ENCODE measurements around the gene UCHL3. TPM values are rescaled to one million over a fixed set of nuclear protein-coding genes. Genes with fewer than 3 reads are reported as not detected.

UCHL3 gene
- total RNA-seq, 2 experiments from 2014 or later, result 16.0 to 17.7 TPM

- H3K9me3 Mint-ChIP-seq, result peaks cover 4% of the 10 kb centered on the region
- DNase-seq (no peak), ATAC-seq (ENCODE audit: poor library complexity) (no peak)
- TF ChIP-seq CTCF (IDR thresholded peaks at IDR 0.05), result no peak
- H3K36me3 Mint-ChIP-seq (ENCODE audit: low read depth), result peaks cover 85% of the 10 kb centered on the region
- no peaks in the 10 kb centered on the region for H3K27me3 ChIP-seq (ENCODE audit: control insufficient read depth in 1 of 2, insufficient read depth in 2 of 2, low read length in 2 of 2)
- H3K27ac Mint-ChIP-seq, result no peak overlapping the region
- no peaks in the 10 kb centered on the region for H3K9me3 ChIP-seq (ENCODE audit: control insufficient read depth in 1 of 2, insufficient read depth in 1 of 2, low read length in 2 of 2)
- no peaks in the 10 kb centered on the region for H3K27me3 Mint-ChIP-seq
- CTCF ChIA-PET, result no interaction called here
- H3K27ac ChIP-seq (ENCODE audit: low read depth in 1 of 2, low read length in 2 of 2), result no peak overlapping the region
- intact Hi-C loops (cut with DNase I, micrococcal nuclease), result no loop called here
- no peak overlapping the region for H3K4me3 ChIP-seq (ENCODE audit: low read length)
- H3K4me1 Mint-ChIP-seq (ENCODE audit: low read depth), result no peaks in the 10 kb centered on the region
- H3K4me1 ChIP-seq (ENCODE audit: insufficient read depth, low read length), result no peaks in the 10 kb centered on the region
- no peak overlapping the region for H3K4me3 Mint-ChIP-seq
- POLR2A ChIA-PET, result no interaction called here
- peaks cover 13% of the 10 kb centered on the region for H3K36me3 ChIP-seq (ENCODE audit: insufficient read depth, low read length)
Measured at GRCh38 chr13:75585153-75585552, 35.6 kb downstream of the UCHL3 start.

- no peaks in the 10 kb centered on the region for H3K9me3 ChIP-seq (ENCODE audit: control insufficient read depth in 1 of 2, insufficient read depth in 1 of 2, low read length in 2 of 2)
- Mint-ChIP-seq H3K4me3 (no peak overlapping the region), H3K9me3 (peaks cover 4% of the 10 kb centered on the region), H3K4me1 (ENCODE audit: low read depth) (no peaks in the 10 kb centered on the region), H3K27ac (no peak overlapping the region), H3K27me3 (no peaks in the 10 kb centered on the region), H3K36me3 (ENCODE audit: low read depth) (peaks cover 83% of the 10 kb centered on the region)
- H3K27me3 ChIP-seq (ENCODE audit: control insufficient read depth in 1 of 2, insufficient read depth in 2 of 2, low read length in 2 of 2), result no peaks in the 10 kb centered on the region
- intact Hi-C loops (cut with DNase I, micrococcal nuclease), result no loop called here
- H3K4me3 ChIP-seq (ENCODE audit: low read length), result no peak overlapping the region
- DNase-seq (no peak), ATAC-seq (ENCODE audit: poor library complexity) (no peak)
- no peak overlapping the region for H3K27ac ChIP-seq (ENCODE audit: low read depth in 1 of 2, low read length in 2 of 2)
- TF ChIP-seq CTCF (IDR thresholded peaks at IDR 0.05), result no peak
- POLR2A ChIA-PET, result no interaction called here
- peaks cover 22% of the 10 kb centered on the region for H3K36me3 ChIP-seq (ENCODE audit: insufficient read depth, low read length)
- H3K4me1 ChIP-seq (ENCODE audit: insufficient read depth, low read length), result no peaks in the 10 kb centered on the region
- CTCF ChIA-PET, result no interaction called here
Measured at GRCh38 chr13:75587679-75588078, 38.1 kb downstream of the UCHL3 start.

GRCh38 chr13:75596657-75597182 lies 47.1 kb downstream of the UCHL3 start:
- CTCF ChIA-PET, result no interaction called here
- intact Hi-C loops (cut with DNase I, micrococcal nuclease), result no loop called here
- no peak for TF ChIP-seq CTCF (IDR thresholded peaks at IDR 0.05)
- DNase-seq (no peak), ATAC-seq (ENCODE audit: poor library complexity) (no peak)
- Histone ChIP-seq H3K27me3 (ENCODE audit: control insufficient read depth in 1 of 2, insufficient read depth in 2 of 2, low read length in 2 of 2) (no peaks in the 10 kb centered on the region), H3K4me1 (ENCODE audit: insufficient read depth, low read length) (no peaks in the 10 kb centered on the region), H3K36me3 (ENCODE audit: insufficient read depth, low read length) (peaks cover 19% of the 10 kb centered on the region), H3K4me3 (ENCODE audit: low read length) (no peak overlapping the region), H3K27ac (ENCODE audit: low read depth in 1 of 2, low read length in 2 of 2) (no peak overlapping the region), H3K9me3 (ENCODE audit: control insufficient read depth in 1 of 2, insufficient read depth in 1 of 2, low read length in 2 of 2) (no peaks in the 10 kb centered on the region)
- no peak overlapping the region for H3K27ac Mint-ChIP-seq
- no peak overlapping the region for H3K4me3 Mint-ChIP-seq
- no peaks in the 10 kb centered on the region for H3K9me3 Mint-ChIP-seq
- POLR2A ChIA-PET, result no interaction called here
- H3K27me3 Mint-ChIP-seq, result no peaks in the 10 kb centered on the region
- H3K36me3 Mint-ChIP-seq (ENCODE audit: low read depth), result peaks cover 67% of the 10 kb centered on the region
- no peaks in the 10 kb centered on the region for H3K4me1 Mint-ChIP-seq (ENCODE audit: low read depth)
